HG02970 (cell line): ENCODE data around the gene EEF2K.
"Not testable (repeated sequence)": the region's sequence is repeated elsewhere in the genome, so short reads cannot be mapped to it uniquely, and the experiment has no call there.

Experiments used
- ATAC-seq: cut with Tn5 transposase; IDR thresholded peaks from one replicate; pipeline ENCODE4 v1.9.1; 2021; ENCODE audit warnings: mild to moderate bottlenecking, moderate library complexity, moderate number of reproducible peaks; ENCODE audit not compliant: unreplicated experiment, low FRiP score

EEF2K gene

DNA sequence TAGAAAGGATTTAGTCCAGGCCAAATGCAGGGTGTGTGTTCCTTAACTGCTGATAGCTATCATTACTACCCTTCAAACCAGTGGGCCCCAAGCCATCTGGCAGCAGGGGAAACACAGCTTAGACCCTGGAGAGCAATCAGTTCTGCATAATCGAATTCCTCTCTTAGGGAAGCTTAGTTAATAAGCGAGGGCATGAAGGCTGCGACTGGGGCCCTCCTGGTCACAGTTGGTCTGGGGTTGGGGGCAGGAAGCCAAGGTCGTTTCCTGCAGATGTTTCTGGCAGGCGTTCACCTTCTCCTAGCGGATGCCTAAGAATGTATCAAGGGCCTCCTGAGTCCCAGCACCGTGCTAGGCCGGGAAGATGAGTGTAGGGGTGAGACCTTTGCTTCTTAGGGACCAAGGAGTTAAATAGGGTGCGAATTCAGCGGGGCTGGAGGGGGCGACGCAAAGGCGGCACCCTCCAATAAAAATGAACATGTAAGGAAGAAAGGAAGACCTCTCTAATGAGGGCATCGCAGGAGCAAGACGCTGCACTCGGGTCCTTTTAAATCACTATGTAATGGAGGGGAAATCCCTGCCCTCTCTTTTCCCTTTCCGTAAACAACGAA lies 16.5 kb upstream of the EEF2K start:
- ATAC-seq, result no peak

DNA sequence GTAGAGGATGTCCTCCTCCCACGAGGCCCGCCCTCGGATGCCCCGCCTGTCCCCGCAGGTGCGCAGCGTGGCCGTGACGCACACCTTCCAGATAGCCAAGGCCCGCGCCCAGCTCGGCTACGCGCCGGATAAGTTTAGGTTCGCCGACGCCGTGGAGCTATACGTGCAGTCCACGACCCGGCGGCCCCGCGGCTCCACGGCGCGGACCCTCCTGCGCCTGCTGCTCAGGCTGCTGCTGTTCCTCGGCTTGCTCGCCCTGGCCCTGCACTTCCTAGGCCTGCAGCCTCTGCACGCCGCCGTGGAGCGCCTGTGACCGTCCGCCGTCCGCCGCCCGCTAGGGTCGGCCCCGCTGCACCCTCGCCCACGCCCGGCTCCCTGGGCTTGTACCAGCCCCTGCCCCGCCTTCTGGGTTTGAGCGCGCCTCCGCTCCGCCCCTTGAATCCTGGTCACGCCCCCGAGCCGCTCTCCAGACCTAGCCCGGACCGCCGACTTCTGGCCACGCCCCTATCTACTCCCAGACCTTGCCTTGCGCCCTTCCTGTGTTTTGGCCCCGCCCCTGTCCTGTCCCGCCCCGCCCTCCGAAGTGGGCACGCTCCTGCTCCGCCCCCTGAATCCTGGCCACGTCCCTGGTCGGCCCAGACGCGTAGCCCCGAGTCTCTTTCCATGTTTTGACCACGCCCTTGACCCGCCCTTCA lies 15.8 kb upstream of the EEF2K start:
- peak; percentile 54 for ATAC-seq

DNA sequence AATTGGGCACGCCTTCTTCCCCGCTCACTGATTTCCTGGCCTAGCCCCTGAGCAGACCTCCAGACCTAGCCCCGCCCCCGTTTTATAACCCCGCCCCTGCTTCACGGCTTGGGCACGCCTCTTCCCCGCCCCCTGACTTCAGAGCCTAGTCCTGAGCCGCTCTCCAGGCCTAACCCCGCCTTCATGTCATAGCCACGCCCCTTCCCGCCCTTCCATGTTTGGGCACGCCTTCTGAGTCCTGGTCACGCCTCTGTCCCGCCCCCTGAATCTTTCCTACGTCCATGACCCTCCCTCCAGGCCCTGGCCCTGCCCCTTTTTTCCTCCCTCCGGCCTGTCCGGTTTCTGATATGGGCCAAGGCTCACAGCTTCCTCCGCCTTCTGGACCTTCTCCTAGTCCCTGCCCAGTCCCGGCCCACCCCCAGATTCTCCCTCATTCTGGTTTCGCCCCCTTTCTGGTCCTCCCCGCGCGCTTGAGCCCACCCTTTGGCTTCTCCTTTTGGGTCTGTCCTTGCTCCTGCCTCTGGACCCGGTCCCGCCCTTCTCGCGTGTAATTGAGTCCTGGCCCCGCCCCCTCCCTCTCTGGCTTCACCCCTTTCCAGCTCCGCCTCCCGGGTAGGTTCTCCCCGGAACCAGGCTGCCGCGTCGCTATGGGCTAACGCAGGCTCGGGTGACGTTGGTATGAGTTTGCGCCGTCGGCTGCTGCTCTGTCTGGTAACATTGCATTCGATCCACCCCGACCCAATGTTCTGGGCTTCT lies 15.1 kb upstream of the EEF2K start:
- peak; percentile 49 for ATAC-seq

DNA sequence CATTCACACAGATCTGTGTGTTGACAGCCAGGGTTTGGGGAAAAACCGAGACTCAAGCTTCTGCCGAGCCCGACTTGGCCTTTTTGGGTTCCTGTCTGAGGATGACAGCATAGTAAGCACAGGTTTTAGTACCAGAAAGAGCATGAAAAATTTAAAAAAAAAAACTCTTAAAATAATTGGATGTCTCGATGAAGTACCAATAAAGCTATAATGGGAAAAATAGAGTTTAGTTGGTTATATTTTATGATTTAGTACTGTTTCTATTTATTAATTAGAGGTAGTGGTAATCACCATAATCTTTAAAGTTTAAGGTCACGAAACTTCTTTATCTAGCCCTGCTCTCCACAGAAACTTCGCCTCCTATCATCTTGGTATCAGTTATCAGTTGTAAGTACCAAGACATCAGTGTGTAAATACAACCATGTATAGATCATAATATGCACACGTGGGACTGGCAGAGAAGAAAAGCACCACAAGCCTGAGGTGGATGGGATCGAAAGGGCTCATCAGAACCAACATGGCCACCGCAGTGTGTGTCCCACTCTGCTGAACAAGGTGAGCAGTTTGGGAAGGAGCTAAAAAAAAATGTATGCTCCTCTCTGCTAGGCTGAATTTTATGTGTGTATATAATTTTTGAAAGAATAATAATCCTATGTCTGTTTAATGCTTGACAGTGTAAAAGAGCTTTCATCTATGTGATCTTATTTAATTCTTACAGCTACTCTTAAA lies 14.4 kb upstream of the EEF2K start:
- ATAC-seq, result no peak

DNA sequence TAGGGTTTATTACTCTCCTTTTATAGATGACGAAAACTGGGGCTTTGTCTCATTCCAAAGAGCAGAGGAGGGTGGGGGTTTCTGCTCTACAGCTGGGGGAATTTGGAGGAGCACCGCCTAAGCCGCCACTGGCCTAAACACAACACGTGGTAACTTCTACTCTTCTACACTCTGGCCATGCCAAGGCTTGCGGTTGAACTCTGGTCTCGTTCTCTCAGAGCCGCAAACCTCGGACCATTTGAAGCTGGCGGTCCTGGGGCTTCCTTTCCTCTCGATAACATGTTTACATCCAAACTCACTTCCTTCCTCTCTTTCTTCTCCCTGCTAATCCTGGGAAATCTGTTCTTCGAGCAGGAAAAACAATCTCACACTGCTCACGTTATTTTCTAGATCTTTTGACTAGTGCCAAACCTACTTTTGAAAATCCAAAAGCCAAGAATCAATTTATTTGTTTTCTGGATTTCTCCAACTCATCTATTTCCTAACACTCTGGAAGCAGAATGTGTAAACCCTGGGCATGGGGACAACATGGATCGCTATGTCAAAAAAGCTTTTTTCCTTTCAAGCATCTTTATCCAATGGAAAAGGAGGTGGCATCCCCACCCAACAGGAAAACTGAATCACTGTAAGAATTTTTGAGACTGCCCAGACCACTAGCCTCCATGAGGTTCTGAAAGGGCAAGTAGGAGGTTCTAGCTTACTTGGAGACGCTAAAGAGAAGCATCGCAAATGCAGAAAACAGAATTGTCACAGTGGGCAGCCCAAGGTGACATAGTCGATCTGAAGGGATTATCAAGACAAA lies 13.6 kb upstream of the EEF2K start:
- no peak for ATAC-seq

DNA sequence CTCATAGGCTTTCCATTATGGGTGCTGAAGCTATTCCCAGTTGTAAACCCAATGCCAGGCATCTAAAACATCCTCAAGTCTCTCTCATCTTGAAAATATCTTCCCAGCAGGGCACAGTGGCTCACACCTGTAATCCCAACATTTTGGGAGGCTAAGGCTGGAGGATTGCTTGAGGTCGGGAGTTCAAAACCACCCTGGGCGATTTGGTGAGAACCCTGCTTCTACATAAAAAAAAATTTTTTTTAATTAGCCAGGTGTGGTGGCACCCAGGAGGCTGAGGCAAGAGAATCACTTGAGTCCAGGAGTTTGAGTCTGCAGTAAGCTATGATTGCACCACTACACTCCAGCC lies 13.0 kb upstream of the EEF2K start:
- no peak for ATAC-seq

DNA sequence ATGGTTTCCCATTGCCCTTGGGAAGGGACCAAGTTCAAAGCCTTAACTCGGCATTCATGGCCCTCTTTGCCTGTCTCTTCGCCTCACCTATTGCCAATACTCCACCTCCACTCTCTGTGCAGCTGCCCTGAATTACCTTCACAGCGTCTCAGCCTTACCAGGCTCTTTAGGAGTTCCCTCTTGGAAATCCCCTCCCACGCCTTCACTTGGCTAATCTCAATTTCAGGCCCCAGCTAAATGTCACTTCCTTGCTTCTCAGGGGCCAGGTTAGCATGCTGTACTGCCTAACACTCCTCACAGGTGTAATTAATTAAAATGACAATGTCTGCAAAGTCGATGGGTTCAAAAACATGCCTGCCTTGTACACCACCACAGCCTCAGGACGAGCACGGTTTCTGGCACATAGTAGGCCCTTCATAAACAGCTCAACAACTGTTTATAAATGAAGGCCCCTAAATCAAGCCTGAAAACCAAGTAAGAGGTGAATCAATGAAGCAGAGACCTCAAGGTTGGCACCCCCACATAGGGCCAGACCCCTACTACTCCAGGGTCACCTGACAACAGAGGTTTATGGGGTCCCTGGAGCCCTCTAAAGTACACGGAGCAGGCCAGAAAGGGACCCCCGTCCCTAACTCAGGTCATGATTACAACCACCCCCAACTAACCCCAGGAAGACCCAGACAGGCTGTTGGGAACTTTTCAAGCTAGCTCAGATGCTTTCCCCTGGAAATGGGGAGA lies 11.2 kb upstream of the EEF2K start:
- ATAC-seq, result no peak

DNA sequence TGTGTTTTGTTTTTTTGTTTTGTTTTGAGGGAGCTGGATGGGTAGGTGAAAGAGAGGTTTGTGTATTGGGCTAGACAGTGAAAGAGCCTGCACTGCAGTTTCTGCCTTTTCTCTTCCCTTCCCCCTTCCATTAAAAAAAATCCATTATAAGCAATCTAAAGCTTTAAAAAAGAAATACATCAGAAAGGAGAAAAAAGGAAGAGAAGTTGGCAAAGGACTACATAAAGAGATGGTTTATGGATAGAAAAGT lies 10.7 kb upstream of the EEF2K start:
- ATAC-seq, result no peak

DNA sequence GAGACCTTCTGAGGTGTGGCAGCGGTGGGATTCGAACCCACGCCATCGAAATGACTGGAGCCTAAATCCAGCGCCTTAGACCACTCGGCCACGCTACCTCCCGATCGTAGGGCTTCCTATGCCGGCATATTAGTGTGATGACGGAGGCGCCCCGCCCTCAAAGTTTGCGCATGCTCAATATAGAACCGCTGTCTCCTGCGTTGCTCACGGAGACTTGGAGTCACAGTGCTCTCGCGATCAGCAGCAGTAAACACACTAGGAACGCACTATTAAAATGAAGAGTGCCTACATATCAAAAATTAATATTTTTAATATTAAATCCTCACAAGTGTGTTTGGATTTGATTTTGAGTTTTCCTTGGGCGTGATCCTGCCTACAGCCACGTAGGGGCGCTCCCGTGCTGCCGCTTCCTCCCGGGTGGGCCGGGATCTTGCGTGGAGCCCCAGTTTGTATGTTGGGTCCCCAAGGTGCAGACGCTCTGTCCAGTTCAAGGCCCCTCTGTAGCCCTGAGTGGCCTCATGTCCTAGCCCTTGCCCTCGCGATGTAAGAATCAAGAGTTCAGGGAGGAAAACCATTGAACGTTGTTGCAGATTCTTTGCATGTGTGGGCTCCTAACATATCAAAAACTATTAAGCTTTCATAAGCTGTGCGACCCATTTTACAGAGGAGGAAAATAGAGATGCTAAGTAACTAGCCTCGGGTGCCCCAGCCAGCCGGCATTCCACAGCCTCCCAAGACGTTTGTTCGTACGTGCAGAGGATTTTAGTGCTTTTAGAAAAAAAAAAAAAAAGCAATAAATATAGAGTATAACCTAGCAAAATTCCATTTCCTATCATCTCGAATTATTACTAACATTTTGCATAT lies 10.2 kb upstream of the EEF2K start:
- ATAC-seq, result peak; percentile 28

DNA sequence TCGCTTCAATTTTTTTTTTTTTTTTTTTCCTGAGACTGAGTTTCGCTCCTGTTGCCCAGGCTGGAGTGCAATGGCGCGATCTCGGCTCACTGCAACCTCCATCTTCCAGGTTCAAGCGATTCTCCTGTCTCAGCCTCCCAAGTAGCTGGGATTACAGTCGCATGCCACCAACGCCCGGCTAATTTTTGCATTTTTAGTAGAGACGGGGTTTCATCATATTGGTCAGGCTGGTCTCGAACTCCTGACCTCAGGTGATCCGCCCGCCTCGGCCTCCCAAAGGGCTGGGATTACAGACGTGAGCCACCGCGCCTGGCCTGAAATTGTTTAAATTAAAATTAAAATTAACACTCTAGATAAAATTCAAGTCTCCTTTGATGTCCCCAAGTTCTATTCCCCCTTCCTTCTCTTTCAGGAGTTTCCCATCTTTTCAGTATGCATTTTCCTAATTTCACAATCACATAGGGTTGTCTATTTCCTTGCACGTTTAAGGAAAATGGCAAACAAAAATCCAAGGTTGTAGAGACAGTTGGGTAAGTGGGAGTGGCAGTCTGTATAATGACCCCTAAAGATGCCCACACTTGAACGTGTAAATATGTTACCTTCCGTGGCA lies 9.4 kb upstream of the EEF2K start:
- not testable (repeated sequence) for ATAC-seq

DNA sequence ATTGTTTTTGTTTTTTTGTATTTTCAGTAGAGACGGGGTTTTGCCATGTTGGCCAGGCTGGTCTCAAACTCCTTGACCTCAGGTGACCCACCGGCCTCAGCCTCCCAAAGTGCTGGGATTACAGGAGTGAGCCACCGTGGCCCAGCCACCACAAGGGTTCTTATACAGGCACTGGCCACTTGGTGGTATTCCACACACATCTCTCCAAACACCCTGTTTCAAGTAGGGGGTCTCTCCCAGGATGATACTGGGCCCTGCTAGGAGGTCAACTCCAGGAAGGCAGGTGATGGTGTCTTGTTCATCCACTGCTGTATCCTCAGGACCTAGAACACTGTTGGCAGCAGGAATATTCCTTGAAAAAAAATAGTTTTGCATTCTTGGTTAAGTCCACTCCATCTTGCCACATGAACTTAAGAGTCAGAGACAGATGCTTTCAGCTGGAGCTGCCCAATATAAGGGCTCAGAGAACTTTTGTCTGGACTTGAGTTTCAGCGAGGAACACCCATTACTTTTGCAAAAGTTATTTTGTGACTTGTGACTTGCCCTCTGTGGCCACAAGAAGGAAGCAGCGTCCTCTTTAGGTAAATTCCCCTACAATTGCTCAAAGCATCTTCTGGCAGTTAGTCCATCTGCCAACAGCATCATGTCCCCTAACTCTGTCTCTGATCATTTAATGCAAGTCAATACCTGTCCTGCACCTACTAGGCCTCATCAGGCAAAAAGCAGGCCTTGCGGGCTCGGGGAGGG lies 7.4 kb upstream of the EEF2K start:
- ATAC-seq, result no peak

DNA sequence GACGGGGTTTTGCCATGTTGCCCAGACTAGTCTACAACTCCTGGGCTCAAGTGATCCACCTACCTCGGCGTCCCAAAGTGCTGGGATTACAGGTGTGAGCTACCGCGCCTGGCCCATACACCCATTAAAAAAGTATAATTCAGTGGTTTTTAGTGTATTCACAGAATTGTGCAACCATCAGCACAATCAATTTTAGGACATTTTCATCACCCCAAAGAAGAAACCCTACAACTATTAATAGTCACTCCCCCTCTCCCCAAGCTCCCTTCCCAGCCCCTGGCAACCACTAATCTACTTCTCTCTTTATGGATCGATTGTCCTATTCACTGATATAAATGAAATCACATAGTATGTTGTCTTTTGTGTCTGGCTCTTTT lies 3.8 kb upstream of the EEF2K start:
- no peak for ATAC-seq

DNA sequence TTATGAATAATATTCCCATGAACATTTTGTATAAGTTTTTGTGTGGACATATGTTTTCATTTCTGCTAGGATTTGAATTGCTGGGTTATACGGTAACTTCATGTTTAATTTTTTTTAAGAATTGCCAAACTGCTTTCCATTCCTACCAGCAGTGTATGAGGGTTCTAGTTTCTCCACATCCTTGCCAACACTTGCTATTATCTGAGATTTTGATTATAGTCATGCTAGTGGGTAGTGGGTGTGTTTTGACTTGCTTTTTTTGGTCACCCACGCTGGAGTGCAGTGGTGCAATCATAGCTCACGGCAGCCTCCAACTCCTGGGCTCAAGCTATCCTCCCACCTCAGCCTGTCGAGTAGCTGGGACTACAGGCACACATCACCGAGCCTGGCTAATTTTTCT lies 3.0 kb upstream of the EEF2K start:
- ATAC-seq, result no peak

DNA sequence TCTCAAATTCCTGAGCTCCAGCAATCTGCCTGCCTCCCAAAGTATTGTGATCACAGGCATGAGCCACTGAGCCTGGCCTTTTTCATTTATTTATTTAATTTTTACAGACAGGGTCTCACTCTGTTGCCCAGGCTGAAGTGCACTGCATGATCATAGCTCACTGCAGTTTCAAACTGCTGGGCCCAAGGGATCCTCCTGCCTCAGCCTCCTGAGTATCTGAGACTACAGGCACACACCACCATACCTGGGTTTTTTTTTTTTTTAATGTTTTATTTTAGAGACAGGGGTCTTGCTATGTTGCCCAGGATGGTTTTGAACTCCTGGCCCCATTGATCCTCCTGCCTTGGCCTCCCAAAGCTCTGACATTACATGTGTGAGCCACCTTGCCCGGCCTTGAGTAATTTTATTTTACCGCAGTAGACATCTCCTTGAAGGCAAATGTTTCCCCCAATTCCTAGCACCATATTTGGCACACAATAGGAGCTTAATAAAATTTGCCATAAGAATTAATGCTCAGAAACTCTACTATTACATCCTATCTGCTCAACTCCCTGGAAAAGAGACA lies 1.9 kb upstream of the EEF2K start:
- no peak for ATAC-seq

DNA sequence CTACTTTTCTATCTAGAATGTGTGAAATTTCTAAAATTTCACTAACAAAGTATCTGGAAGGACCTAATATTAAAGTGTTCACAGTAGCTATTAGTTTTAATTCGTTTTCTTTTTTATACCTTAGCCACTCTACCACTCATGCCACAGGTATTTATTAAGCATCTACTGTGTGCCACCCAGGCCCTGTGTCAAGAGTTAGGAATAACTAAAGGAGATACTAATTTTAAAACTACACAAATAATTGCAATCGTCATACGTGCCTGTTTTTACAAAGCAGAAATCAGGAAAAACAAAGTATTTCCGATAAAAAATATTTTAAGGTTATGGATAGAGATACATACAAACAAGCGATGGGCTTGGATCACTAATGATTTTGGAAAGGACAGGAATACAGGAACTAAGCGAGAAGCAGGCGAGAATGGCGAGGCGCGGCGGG lies 483 bp upstream of the EEF2K start:
- no peak for ATAC-seq

DNA sequence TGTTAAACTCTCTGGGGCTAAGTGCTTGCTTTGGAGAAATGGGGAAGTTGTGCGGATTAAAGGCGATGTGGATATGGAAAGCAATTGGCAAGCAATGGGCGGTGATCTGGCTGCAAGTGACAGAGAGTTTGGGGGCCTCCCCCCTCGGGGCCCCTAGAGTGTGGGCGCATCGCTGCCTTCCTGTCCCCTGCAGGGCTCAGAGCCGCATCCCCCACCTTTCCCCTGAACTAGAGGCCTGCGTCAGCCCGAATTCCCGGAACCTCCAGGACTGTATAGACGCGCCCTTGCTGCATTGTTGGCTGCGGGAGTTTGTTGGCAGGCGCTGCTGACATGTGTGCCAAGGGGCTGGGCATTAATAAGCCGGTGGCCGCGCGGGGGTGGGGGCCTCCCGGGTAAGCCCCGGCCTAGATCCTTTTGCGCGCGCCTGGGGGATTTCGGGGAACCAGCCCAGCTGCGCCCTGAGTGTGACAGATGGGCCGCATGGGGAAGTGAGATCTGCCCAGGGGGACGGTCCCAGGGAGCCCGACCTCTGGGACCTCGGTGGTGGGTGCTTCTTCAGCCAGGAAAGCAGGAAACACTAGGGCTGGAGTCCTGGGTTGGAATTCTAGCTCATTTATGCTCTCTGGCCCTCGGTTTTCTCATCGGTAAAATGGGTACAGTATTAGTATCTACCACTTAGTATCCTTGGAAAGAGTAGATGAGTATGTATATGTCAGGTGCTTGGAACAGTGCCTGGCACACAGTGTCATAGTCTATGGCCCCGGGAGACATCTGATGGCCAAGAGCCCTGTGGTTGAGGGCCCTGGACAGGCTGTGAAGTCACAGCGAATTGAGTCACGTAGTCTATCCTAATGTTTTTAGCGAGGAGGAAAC lies 1.0 kb downstream of the EEF2K start:
- ATAC-seq, result peak; percentile 45
